NCI-H2196 treated with DMSO at 0.1 percent for 48 hours (cell line): ENCODE results near the gene OR10V1.
"Not testable (repeated sequence)": the region's sequence is repeated elsewhere in the genome, so short reads cannot be mapped to it uniquely, and the experiment has no call there.

Experiments used
- DNase-seq: peaks from one replicate; lab custom pipeline; 2025; ENCODE audit not compliant: unreplicated experiment; lab: John Stamatoyannopoulos, UW

Gene OR10V1

GRCh38 chr11:59710136-59710847 is 3.4 kb downstream of the OR10V1 start:
- DNase-seq, result no peak

DNA sequence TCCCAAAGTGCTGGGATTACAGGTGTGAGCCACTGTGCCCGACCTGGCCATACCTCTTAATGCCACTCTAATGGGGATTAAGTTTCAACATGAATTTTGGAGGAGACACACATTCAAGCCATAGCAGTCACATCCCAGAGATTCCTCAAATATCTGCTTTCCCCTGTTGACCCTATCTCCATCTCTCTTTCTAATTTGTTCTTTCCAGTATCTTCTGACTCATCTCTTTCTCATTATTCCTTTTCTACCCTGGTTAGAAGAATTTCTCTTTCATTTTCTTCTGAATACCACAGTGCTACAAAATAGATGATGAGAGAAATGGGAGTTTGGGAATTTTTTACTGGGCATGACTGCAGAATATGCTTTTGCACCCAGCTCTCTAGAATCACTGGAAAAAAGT is 5.1 kb downstream of the OR10V1 start:
- no peak for DNase-seq

DNA sequence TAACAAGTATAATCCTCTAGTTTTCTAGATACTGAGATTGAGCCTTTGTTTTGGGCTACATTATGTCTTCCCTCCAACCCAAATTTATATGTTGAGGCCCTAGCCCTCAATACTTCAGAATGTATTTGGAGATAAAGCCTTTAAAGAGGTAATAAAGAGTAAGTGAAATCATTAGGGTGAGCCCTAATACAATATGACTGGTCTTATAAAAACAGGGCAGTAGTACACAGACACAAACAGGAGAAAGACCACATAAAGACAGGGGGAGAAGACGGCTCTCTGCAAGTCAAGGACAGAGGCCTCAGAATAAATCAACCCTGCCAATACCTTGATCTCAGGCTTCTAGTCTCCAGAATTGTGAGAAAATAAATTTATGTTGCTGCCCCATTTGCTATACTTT is 6.3 kb downstream of the OR10V1 start:
- DNase-seq, result no peak

- no peak for DNase-seq
Measured at GRCh38 chr11:59706518-59707285, 6.9 kb downstream of the OR10V1 start.

GRCh38 chr11:59705294-59705693 is 8.4 kb downstream of the OR10V1 start:
- DNase-seq, result no peak

GRCh38 chr11:59703515-59703914 is 10.1 kb downstream of the OR10V1 start:
- DNase-seq, result not testable (repeated sequence)

DNA sequence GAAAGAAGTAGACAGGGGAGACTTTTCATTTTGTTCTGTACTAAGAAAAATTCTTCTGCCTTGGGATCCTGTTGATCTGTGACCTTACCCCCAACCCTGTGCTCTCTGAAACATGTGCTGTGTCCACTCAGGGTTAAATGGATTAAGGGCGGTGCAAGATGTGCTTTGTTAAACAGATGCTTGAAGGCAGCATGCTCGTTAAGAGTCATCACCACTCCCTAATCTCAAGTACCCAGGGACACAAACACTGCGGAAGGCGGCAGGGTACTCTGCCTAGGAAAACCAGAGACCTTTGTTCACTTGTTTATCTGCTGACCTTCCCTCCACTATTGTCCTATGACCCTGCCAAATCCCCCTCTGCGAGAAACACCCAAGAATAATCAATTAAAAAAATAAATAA is 13.5 kb downstream of the OR10V1 start:
- DNase-seq, result not testable (repeated sequence)

- no peak for DNase-seq
Measured at GRCh38 chr11:59698506-59698905, 15.1 kb downstream of the OR10V1 start.

GRCh38 chr11:59692915-59693314 is 20.7 kb downstream of the OR10V1 start:
- DNase-seq, result no peak

DNA sequence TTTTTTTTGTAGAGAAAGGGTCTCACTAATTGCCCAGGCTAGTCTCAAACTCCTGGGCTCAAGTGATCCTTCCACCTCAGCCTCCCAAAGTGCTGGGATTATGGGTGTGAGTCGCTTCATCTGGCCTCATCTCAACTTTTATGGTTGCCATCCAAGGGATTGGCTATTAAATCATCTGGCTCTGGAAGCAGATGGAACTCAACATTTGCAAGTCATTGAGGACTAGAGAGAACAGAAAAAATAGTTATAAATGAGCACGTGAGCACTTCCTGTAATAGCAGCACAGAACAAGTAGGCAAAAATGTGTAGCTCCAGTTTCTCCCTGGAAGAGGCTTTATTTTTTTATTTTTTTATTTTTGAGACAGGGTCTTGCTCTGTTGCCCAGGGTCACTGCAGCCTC is 22.5 kb downstream of the OR10V1 start:
- no peak for DNase-seq

GRCh38 chr11:59689015-59689414 is 24.6 kb downstream of the OR10V1 start:
- DNase-seq, result no peak

DNA sequence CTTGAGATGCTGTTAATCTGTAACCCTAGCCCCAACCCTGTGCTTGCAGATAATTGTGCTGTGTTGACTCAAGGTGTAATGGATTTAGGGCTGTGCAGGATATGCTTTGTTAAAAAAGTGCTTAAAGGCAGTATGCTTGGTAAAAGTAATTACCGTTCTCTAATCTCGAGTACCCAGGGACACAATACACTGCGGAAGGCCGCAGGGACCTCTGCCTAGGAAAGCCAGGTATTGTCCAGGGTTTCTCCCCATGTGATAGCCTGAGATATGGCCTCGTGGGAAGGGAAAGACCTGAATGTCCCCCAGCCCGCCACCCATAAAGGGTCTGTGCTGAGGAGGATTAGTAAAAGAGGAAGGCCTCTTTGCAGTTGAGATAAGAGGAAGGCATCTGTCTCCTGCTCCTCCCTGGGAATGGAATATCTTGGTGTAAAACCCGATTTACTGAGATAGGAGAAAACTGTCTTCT is 32.4 kb downstream of the OR10V1 start:
- not testable (repeated sequence) for DNase-seq

DNA sequence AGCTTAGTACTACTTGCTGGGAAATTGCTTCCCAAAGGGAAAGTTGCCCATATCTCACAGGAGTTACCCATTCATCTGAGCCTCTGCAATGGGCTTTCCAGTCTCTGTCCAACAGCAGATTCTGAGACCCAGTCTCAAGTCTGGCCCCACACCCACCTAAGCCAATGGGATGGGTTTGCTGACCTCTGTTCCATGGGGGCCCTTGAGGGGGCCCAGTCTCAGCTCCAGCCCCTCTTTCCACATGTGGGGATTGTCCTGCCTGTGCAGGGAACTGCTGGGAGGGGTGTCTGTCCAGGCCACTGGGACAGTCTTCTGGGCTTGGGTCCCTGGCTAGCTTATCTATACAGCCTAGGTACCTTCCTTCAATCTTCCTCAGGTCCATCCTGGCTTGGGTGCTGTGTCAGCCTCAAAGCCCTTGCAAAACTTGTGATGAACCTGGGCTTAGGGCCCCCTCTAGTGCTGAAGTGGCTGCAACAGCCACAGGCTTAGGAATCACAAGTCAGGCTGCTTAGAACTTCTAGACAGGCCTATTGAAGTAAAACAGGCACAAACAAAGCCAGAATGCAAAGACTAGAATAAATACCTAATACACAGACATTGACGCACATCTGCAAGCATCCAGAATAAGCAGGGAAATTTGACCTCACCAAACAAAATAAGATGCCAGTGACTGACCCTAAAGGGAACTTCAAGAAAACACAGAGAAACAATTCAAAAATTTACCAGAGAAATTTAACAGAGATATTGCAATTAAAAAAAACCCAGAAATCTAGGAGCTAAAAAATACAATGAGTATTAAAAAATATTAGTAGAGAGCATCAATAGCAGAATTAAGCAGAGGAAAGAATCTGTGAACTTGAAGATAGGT is 33.1 kb downstream of the OR10V1 start:
- DNase-seq, result peak; percentile 34

DNA sequence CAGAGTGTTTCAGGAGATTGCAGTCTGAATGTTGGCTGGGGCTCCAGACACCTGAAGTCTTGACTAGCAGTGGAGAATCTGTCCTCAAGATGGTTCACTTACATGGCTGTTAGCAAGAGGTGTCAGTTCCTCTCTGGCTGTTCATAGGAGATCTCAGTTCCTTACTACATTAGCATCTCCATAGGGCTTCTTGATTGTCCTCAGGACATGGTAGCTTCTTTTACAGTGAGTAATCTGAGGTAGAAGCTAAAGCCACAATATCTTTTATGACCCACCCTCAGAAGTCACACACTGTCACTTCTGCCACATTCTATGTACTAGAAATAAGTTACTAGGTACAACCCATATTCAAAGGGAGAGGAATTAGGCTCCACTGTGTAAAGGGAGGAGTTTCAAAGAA is 34.3 kb downstream of the OR10V1 start:
- DNase-seq, result no peak

- no peak for DNase-seq
Measured at GRCh38 chr11:59678813-59679165, 34.9 kb downstream of the OR10V1 start.

GRCh38 chr11:59678118-59678812 is 35.4 kb downstream of the OR10V1 start:
- no peak for DNase-seq

DNA sequence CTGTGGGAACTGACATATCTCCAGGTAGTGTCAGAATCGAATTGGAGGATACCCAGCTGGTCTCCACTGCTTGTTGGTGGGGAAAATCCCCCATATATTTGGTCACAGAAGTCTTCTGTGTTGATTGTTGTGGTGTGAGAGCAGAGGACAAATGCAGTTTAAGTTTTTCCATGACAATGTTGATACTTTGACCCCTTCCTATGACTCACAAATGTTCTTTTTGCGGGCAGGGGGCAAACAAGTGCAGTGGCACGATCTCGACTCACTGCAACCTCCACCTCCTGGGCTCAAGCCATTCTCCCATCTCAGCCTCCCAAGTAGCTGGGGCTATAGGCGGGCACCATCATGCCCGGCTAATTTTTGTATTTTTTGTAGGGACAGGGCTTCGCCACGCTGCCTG is 37.4 kb downstream of the OR10V1 start:
- no peak for DNase-seq

DNA sequence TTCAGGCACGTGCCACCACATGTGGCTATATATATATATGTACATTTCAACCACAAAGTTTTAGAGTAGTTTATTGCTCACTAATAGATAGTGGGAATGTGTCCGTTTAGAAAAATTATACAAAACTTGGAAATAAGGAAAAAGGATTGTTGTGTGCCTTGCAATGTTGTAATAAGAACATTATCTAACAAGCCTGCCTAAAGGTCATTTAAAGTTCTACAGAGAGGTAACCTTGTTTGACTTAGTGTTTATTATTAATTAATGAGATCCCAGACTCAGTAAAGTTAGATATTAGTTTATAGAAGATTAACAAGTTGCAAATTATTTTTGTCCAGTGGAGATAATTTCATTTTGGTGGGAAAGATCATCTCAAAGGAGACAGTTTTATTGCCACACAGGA is 39.4 kb downstream of the OR10V1 start:
- DNase-seq, result no peak

DNA sequence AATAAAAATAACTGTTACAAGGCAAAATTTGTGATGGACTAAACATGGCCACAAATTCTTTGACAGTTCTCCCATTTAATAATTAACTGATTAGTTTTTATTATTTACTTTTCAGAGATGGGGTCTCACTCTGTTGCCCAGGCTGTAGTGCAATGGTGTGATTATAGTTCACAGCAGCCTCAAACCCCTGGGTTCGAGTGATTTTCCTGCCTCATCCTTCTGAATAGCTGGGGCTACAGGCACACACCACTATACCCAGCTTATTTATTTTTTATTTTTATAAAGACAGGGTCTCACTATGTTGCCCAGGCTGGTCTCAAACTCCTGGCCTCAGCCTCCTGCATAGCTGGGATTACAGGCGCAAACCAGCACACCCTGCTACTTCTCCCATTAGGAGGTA is 40.4 kb downstream of the OR10V1 start:
- no peak for DNase-seq

DNA sequence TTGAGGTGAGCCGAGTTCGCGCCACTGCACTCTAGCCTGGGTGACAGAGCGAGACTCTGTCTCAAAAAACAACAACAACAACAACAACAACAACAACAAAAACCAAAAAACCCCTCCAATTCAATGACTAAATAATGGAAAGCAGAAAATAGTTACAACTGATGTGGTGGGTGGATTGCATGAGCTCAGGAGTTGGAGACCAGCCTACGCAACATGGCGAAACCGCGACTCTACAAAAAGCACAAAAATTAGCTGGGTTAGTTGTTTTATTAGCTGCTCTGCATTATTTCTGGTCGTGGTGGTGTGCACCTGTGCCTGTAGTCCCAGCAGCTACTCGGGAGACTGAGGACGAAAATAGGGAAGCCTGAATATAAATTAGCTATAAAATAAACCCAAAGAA is 42.2 kb downstream of the OR10V1 start:
- no peak for DNase-seq

- DNase-seq, result no peak
Measured at GRCh38 chr11:59669611-59670009, 44.0 kb downstream of the OR10V1 start.
